Measurements from ENCODE around the gene SLC15A4. TPM values are rescaled to one million over a fixed set of nuclear protein-coding genes. Genes with fewer than 3 reads are reported as not detected.

Gene SLC15A4
- total and polyA plus RNA-seq, 8 donors, result 0.89 to 37.8 (median 4.2) TPM

DNA sequence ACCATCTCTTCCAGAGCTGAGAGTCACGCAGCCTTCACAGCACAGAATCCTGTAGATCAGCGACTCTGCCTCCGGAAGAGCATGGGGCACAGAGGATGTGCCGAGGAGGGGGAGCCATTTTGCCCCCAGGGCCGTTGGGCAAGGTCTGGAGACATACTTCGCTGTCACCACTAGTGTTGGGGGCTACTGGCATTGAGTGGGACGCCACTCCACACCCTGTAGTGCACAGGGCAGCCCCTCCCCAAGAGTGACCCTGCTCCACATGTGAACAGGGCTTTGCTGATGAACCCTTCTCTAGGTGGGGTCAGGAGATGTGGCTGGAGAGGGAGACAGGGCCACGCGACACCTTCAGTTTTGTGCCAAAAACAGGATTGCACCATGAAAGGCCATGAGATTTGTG is 35.6 kb upstream of the SLC15A4 start:
- TF ChIP-seq EP300 (IDR thresholded peaks at IDR 0.05), result no peak
- TF ChIP-seq POLR2A (IDR thresholded peaks at IDR 0.05), result no peak
- TF ChIP-seq CTCF (IDR thresholded peaks at IDR 0.05), result no peak
- TF ChIP-seq POLR2AphosphoS5 (IDR thresholded peaks at IDR 0.05), result no peak
- 76 to 84% (median 81%) methylated on average over 8 to 9 of the region's 9 CpGs for WGBS, 5 donors

DNA sequence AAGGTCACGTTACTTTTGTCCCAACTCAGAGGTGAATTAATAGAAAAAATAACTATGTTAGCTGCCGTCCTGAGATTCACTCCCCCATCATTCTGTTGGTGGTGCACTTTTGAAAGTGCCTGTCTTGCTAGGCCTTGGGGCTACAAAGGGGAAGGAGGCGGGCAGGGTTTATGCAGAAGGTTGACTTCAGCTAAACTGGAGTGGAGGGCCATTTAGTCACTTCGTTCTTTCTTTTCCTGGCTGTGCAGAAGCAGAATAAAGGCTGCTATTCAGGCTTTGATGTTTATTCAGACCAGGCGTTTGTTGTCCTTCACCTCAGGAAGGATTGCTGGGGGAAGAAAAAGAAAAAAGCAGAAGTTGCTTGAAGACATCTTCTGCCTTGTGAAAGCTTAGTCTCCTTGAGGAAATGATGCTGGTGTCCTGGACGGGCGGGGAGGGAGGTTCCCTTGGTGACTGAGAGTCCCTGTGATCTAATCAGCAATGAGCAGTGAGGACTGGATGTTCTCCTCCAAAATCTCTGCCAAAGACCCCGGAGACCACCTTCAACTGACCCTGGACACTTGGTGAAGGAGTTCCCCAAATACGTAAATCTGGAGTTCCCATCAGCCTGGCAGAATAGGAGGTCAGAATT is 33.5 kb upstream of the SLC15A4 start:
- H3K4me1 ChIP-seq, result peaks cover 0 to 7% (median 5%) of the 10 kb centered on the region in 4 donors
- intact Hi-C loops (cut with DNase I; ENCODE audit: low total_unique reads), result no loop called here
- no peaks in the 10 kb centered on the region for H3K9me3 ChIP-seq
- H3K4me3 ChIP-seq, result no peak overlapping the region
- no peaks in the 10 kb centered on the region for H3K36me3 ChIP-seq
- peaks cover 8 to 46% (median 21%) of the 10 kb centered on the region in 3 donors for H3K27me3 ChIP-seq
- DNase-seq, result no peak
- H3K27ac ChIP-seq, result peak overlapping the region in 2 of 5 donors; percentile 56 to 57
- no peak for TF ChIP-seq EP300 (IDR thresholded peaks at IDR 0.05)
- WGBS, 5 donors, result 64 to 79% (median 69%) methylated on average over 9 of the region's 9 CpGs

More for the DNA sequence above, 35.6 kb upstream of the SLC15A4 start:
- no peak for DNase-seq
- Histone ChIP-seq H3K36me3 (no peaks in the 10 kb centered on the region), H3K4me3 (no peak overlapping the region), H3K27ac (no peak overlapping the region), H3K9me3 (no peaks in the 10 kb centered on the region), H3K27me3 (peaks cover 0 to 25% (median 6%) of the 10 kb centered on the region in 3 donors), H3K4me1 (no peaks in the 10 kb centered on the region)
- intact Hi-C loops (cut with DNase I; ENCODE audit: low total_unique reads), result no loop called here

- intact Hi-C loops (cut with DNase I; ENCODE audit: low total_unique reads), result no loop called here
- Histone ChIP-seq H3K4me3 (no peak overlapping the region), H3K9me3 (no peaks in the 10 kb centered on the region), H3K27me3 (peaks cover 8 to 51% (median 21%) of the 10 kb centered on the region in 3 donors), H3K4me1 (peaks cover 0 to 7% (median 5%) of the 10 kb centered on the region in 4 donors), H3K36me3 (no peaks in the 10 kb centered on the region), H3K27ac (peak overlapping the region in 2 of 5 donors; percentile 56 to 57)
- TF ChIP-seq EP300 (IDR thresholded peaks at IDR 0.05), result no peak
- TF ChIP-seq POLR2AphosphoS5 (IDR thresholded peaks at IDR 0.05), result no peak
- no peak for TF ChIP-seq POLR2A (IDR thresholded peaks at IDR 0.05)
- no peak for TF ChIP-seq CTCF (IDR thresholded peaks at IDR 0.05)
- DNase-seq, result no peak
- WGBS, 5 donors, result 92 to 97% (median 97%) methylated on average over 7 of the region's 7 CpGs
Measured at GRCh38 chr12:128856791-128857078, 33.0 kb upstream of the SLC15A4 start.

- WGBS, 5 donors, result 75 to 85% (median 82%) methylated on average over 9 of the region's 9 CpGs
- H3K27me3 ChIP-seq, result peaks cover 8 to 56% (median 21%) of the 10 kb centered on the region in 3 donors
- no peak for DNase-seq
- intact Hi-C loops (cut with DNase I; ENCODE audit: low total_unique reads), result no loop called here
- H3K4me1 ChIP-seq, result peaks cover 0 to 7% (median 5%) of the 10 kb centered on the region in 4 donors
- H3K9me3 ChIP-seq, result no peaks in the 10 kb centered on the region
- no peak overlapping the region for H3K4me3 ChIP-seq
- H3K36me3 ChIP-seq, result no peaks in the 10 kb centered on the region
- H3K27ac ChIP-seq, result peak overlapping the region in 2 of 5 donors; percentile 56 to 57
- TF ChIP-seq CTCF (IDR thresholded peaks at IDR 0.05) (no peak), POLR2AphosphoS5 (IDR thresholded peaks at IDR 0.05) (no peak), POLR2A (IDR thresholded peaks at IDR 0.05) (no peak), EP300 (IDR thresholded peaks at IDR 0.05) (no peak)
Measured at GRCh38 chr12:128856035-128856790, 32.5 kb upstream of the SLC15A4 start.

Data from stomach (tissue), 9 donors.